ENCODE measurements around the gene HOXA3. TPM values are rescaled to one million over a fixed set of nuclear protein-coding genes. Genes with fewer than 3 reads are reported as not detected.

Gene HOXA3
- total RNA-seq, 1 donor from 2014 or later, result not detected

DNA sequence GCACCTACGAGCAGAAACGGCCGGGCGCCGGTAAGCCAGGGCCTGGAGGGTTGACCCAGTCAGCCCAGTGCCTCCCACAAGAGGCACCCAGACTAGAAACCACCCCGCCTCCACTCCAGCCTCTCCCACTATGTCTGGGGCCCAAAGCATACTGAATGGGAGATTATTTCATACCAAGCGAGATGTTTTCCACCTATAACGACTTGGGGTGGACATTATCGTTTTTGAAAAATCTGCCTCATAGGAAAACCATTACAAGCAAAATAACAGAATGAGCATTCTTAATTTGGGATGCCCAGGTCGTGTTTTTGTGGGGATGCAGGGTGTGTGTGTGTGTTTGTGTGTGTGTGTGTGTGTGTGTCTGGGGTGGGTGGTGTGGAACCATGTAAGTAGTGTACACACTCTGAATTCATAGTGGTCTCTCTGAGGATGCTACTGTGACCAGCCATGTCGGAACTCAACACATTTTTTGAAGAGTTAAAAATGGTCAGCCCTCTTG is 6.4 kb downstream of the HOXA3 start:
- TF ChIP-seq, protein P1, sequence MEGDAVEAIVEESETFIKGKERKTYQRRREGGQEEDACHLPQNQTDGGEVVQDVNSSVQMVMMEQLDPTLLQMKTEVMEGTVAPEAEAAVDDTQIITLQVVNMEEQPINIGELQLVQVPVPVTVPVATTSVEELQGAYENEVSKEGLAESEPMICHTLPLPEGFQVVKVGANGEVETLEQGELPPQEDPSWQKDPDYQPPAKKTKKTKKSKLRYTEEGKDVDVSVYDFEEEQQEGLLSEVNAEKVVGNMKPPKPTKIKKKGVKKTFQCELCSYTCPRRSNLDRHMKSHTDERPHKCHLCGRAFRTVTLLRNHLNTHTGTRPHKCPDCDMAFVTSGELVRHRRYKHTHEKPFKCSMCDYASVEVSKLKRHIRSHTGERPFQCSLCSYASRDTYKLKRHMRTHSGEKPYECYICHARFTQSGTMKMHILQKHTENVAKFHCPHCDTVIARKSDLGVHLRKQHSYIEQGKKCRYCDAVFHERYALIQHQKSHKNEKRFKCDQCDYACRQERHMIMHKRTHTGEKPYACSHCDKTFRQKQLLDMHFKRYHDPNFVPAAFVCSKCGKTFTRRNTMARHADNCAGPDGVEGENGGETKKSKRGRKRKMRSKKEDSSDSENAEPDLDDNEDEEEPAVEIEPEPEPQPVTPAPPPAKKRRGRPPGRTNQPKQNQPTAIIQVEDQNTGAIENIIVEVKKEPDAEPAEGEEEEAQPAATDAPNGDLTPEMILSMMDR (IDR thresholded peaks at IDR 0.05; ENCODE audit: partially characterized antibody, unreplicated experiment), result no peak
- Mint-ChIP-seq H3K36me3 (ENCODE audit: unreplicated experiment) (peaks cover 17% of the 10 kb centered on the region), H3K27ac (ENCODE audit: unreplicated experiment) (no peak overlapping the region), H3K27me3 (ENCODE audit: unreplicated experiment) (peaks cover 49% of the 10 kb centered on the region), H3K9me3 (ENCODE audit: unreplicated experiment) (peaks cover 4% of the 10 kb centered on the region), H3K4me1 (ENCODE audit: low read depth, unreplicated experiment) (no peaks in the 10 kb centered on the region), H3K4me3 (ENCODE audit: unreplicated experiment) (no peak overlapping the region)
- DNase-seq, result no peak

DNA sequence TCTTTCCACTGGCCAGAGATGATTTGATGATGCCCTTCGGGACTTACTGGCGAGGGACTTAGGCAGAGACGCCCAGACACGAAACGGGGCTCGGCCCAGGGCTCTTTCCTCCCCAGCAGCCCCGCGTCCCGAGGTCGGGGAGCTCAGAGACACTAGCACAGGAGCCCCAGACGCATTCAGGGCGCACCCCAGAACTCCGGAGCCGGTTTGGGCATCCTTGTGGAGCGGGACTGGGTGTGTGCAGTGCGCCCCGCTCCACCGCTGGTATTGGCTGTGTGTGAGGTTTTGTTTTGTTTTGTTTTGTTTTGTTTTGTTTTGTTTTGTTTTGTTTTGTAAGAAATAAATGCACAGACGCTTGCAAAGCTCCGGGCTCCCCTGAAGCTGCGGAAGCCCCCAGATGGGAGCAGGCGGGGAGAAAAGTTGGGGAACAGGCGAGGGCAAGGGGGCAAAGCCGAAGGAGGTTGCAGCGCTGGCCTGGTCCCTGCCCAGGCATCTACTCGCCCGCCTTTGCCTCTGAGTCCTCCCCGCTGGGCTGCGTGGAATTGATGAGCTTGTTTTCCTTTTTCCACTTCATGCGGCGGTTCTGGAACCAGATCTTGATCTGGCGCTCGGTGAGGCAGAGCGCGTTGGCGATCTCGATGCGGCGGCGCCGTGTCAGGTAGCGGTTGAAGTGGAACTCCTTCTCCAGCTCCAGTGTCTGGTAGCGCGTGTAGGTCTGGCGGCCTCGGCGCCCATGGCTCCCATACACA is 7.0 kb downstream of the HOXA3 start:
- Mint-ChIP-seq H3K27me3 (ENCODE audit: unreplicated experiment) (peaks cover 50% of the 10 kb centered on the region), H3K4me3 (ENCODE audit: unreplicated experiment) (no peak overlapping the region), H3K27ac (ENCODE audit: unreplicated experiment) (no peak overlapping the region), H3K9me3 (ENCODE audit: unreplicated experiment) (peaks cover 4% of the 10 kb centered on the region), H3K4me1 (ENCODE audit: low read depth, unreplicated experiment) (no peaks in the 10 kb centered on the region), H3K36me3 (ENCODE audit: unreplicated experiment) (peaks cover 17% of the 10 kb centered on the region)
- DNase-seq, result no peak
- TF ChIP-seq, protein P1 (IDR thresholded peaks at IDR 0.05; ENCODE audit: partially characterized antibody, unreplicated experiment), result no peak

DNA sequence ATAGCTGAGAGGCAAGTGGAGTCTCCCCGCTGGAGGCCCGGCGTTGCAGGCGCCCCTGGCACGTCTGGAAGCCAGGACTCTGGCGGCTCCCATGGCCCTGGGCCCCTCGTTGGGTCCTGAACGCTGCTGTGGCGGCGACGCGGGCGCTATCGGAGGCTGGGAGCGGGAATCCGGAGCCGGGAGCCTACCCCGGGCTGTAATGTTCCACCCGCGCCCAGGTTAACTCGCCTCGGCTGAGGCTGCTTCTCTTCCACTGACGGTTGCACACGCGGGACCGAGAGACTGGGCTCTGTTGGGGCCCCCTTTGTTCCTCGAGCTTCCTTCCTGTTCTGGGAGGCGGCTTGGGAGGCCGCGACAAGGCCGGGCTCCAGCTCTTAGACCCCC is 7.6 kb downstream of the HOXA3 start:
- Mint-ChIP-seq H3K9me3 (ENCODE audit: unreplicated experiment) (peaks cover 4% of the 10 kb centered on the region), H3K27ac (ENCODE audit: unreplicated experiment) (no peak overlapping the region), H3K27me3 (ENCODE audit: unreplicated experiment) (peaks cover 46% of the 10 kb centered on the region), H3K4me3 (ENCODE audit: unreplicated experiment) (no peak overlapping the region), H3K36me3 (ENCODE audit: unreplicated experiment) (peaks cover 17% of the 10 kb centered on the region), H3K4me1 (ENCODE audit: low read depth, unreplicated experiment) (no peaks in the 10 kb centered on the region)
- TF ChIP-seq, protein P1 (IDR thresholded peaks at IDR 0.05; ENCODE audit: partially characterized antibody, unreplicated experiment), result no peak
- DNase-seq, result no peak

DNA sequence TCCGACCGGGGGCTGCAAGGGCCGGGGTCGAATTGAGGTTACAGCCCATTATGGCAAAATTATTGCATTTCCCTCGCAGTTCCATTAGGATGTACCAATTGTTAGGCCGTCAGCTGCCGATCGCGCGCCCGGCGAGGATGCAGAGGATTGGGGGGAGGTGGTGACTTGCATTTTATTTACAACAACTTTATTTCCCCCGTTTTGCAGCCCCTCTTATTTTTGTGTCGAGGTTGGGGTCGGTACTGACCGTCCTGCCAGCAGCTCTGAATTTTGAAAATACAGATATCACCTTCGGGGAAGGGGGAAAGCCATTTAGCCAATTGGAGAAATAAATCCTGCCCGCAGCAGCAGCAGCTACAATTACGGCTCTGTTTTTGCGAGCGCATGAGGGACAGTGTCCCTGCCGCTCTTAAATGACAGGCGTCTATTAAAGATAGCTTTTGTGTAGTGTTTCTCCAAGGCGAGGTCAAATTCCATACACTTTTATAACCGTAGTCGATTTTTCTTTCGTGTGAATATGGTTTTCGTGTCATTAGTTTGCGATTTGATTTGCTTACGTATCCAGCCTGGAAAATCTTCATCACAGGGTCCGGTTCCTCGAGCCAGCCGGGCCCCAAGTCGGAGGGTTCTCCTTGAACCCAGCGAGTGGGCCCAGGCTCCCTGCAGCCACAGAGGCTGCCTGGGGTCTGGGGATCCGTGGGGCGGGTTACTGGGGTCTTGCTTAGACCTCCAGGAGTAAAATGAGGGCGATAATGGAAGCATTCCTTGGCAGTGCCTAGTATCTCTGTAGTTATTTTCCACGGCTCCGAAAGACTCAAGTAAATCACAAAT is 8.2 kb downstream of the HOXA3 start:
- no peak overlapping the region for H3K4me3 Mint-ChIP-seq (ENCODE audit: unreplicated experiment)
- H3K4me1 Mint-ChIP-seq (ENCODE audit: low read depth, unreplicated experiment), result no peaks in the 10 kb centered on the region
- TF ChIP-seq, protein P1 (IDR thresholded peaks at IDR 0.05; ENCODE audit: partially characterized antibody, unreplicated experiment), result no peak
- peaks cover 45% of the 10 kb centered on the region for H3K27me3 Mint-ChIP-seq (ENCODE audit: unreplicated experiment)
- no peak for DNase-seq
- H3K36me3 Mint-ChIP-seq (ENCODE audit: unreplicated experiment), result peaks cover 17% of the 10 kb centered on the region
- peaks cover 5% of the 10 kb centered on the region for H3K9me3 Mint-ChIP-seq (ENCODE audit: unreplicated experiment)
- H3K27ac Mint-ChIP-seq (ENCODE audit: unreplicated experiment), result no peak overlapping the region
